NOMO-1 treated with DMSO at 0.1 percent for 48 hours (cell line): ENCODE measurements around the gene MED8.
A peak's percentile ranks its signal among the peaks of the same experiment; 100 is the strongest.
"Not testable (repeated sequence)": the region's sequence is repeated elsewhere in the genome, so short reads cannot be mapped to it uniquely, and the experiment has no call there.

Source experiments
- DNase-seq: peaks from one replicate; lab custom pipeline; 2025; ENCODE audit not compliant: unreplicated experiment; lab: John Stamatoyannopoulos, UW

The MED8 gene

GRCh38 chr1:43383449-43383848 lies 6.2 kb downstream of the MED8 start:
- no peak for DNase-seq

GRCh38 chr1:43382027-43382779 lies 7.4 kb downstream of the MED8 start:
- DNase-seq, result no peak

- DNase-seq, result peak; percentile 60
Observed at GRCh38 chr1:43381612-43382011, 8.0 kb downstream of the MED8 start.

- DNase-seq, result no peak
Observed at GRCh38 chr1:43379476-43379875, 10.1 kb downstream of the MED8 start.

GRCh38 chr1:43377831-43378230 lies 11.8 kb downstream of the MED8 start:
- no peak for DNase-seq

GRCh38 chr1:43376723-43377235 lies 12.8 kb downstream of the MED8 start:
- DNase-seq, result no peak

- no peak for DNase-seq
Observed at GRCh38 chr1:43373066-43373940, 16.3 kb downstream of the MED8 start.

- DNase-seq, result no peak
Observed at GRCh38 chr1:43372172-43372571, 17.4 kb downstream of the MED8 start.

GRCh38 chr1:43370564-43370963 lies 19.0 kb downstream of the MED8 start:
- no peak for DNase-seq

- not testable (repeated sequence) for DNase-seq
Observed at GRCh38 chr1:43369779-43370178, 19.8 kb downstream of the MED8 start.

- no peak for DNase-seq
Observed at GRCh38 chr1:43368646-43369020, 21.0 kb downstream of the MED8 start.

GRCh38 chr1:43367904-43368645 lies 21.5 kb downstream of the MED8 start, which contains the start of gene ELOVL1:
TSS of gene ELOVL1 (minus strand) at chr1:43368011. CDS start at chr1:43365609, 2,402 bp downstream.
- DNase-seq, result peak; percentile 87

- no peak for DNase-seq
Observed at GRCh38 chr1:43367026-43367903, 22.3 kb downstream of the MED8 start.

- no peak for DNase-seq
Observed at GRCh38 chr1:43366601-43367025, 23.0 kb downstream of the MED8 start.

- DNase-seq, result no peak
Observed at GRCh38 chr1:43366179-43366578, 23.4 kb downstream of the MED8 start.

- no peak for DNase-seq
Observed at GRCh38 chr1:43365678-43366077, 23.9 kb downstream of the MED8 start.

GRCh38 chr1:43363935-43364525 lies 25.6 kb downstream of the MED8 start:
- DNase-seq, result no peak

GRCh38 chr1:43363283-43363934 lies 26.2 kb downstream of the MED8 start:
- DNase-seq, result no peak

GRCh38 chr1:43360616-43361015 lies 29.0 kb downstream of the MED8 start:
- DNase-seq, result no peak
